Measurements from ENCODE around the gene ANKRD65.

GRCh38 chr1:1400576-1401456 lies 20.3 kb downstream of the ANKRD65 start:
- TF ChIP-seq POLR2A (IDR thresholded peaks at IDR 0.05; ENCODE audit: low read depth, low read length), result 0 out of 2 replicates have a peak, but pooled peaks have one; percentile 29
- peak; percentile 27 for TF ChIP-seq POLR2AphosphoS5 (IDR thresholded peaks at IDR 0.05; ENCODE audit: low read depth, low read length)
- 0 out of 2 replicates have a peak, but pooled peaks have one; percentile 0 for TF ChIP-seq TAF1 (IDR thresholded peaks at IDR 0.05; ENCODE audit: low read depth, low read length)
- TF ChIP-seq PAX5 (IDR thresholded peaks at IDR 0.05; ENCODE audit: insufficient read depth, low read length, severe bottlenecking), result no peak

Measured in GM12891 (cell line).